OCI-LY1 (cell line): ENCODE measurements around the gene DAZAP1.
A peak's percentile ranks its signal among the peaks of the same experiment; 100 is the strongest.

Experiments
- H2AFZ ChIP-seq: fragments of 200-600 bp; sonication (generic), shearing (Covaris generic); 2 replicates; pipeline ENCODE4 v1.6.0; 2014; ENCODE audit warnings: antibody characterized with exemption, mild to moderate bottlenecking, low read length
- H3F3A ChIP-seq: fragments of 200-600 bp; sonication (generic), shearing (Covaris generic); 2 replicates; pipeline ENCODE4 v1.6.0; 2014; ENCODE audit warnings: mild to moderate bottlenecking, antibody characterized with exemption, low read length, moderate library complexity; ENCODE audit not compliant: insufficient read depth
- H3K27ac ChIP-seq: fragments of 200-600 bp; sonication (generic); 2 replicates; pipeline ENCODE4 v1.5.1; 2014; ENCODE audit warnings: low read length, mixed run types, mild to moderate bottlenecking, low read depth; ENCODE audit not compliant: poor library complexity, severe bottlenecking
- H3K27me3 ChIP-seq: fragments of 200-600 bp; sonication (generic); 2 replicates; pipeline ENCODE4 v1.6.0; 2014; ENCODE audit warnings: antibody characterized with exemption, mild to moderate bottlenecking, low read length, moderate library complexity; ENCODE audit not compliant: insufficient read depth
- H3K36me3 ChIP-seq: fragments of 200-600 bp; sonication (generic); 2 replicates; pipeline ENCODE4 v1.6.1; 2014; ENCODE audit warnings: mild to moderate bottlenecking, antibody characterized with exemption, low read length, moderate library complexity, mixed read lengths; ENCODE audit not compliant: insufficient read depth
- H3K4me1 ChIP-seq: fragments of 200-600 bp; sonication (generic); 2 replicates; pipeline ENCODE4 v1.5.1; 2014; ENCODE audit warnings: mild to moderate bottlenecking, low read length, moderate library complexity; ENCODE audit not compliant: insufficient read depth, severe bottlenecking
- H3K4me2 ChIP-seq: fragments of 200-600 bp; sonication (generic), shearing (Covaris generic); 2 replicates; pipeline ENCODE4 v1.6.1; 2014; ENCODE audit warnings: low read length
- H3K4me3 ChIP-seq: fragments of 200-600 bp; sonication (generic); 2 replicates; pipeline ENCODE4 v1.5.1; 2014; ENCODE audit warnings: low read length, low read depth, mild to moderate bottlenecking, mixed read lengths; ENCODE audit not compliant: poor library complexity, severe bottlenecking
- H3K79me2 ChIP-seq: fragments of 200-600 bp; shearing (Covaris generic); 2 replicates; pipeline ENCODE4 v1.6.1; 2016; ENCODE audit warnings: mixed run types, low read length, mixed read lengths; ENCODE audit not compliant: insufficient read depth
- H3K9ac ChIP-seq: fragments of 200-600 bp; sonication (generic), shearing (Covaris generic); 2 replicates; pipeline ENCODE4 v1.6.1; 2014; ENCODE audit warnings: mild to moderate bottlenecking, low read length, mixed read lengths
- H3K9me2 ChIP-seq: fragments of 200-600 bp; sonication (generic), shearing (Covaris generic); 2 replicates; pipeline ENCODE4 v1.6.1; 2014; ENCODE audit warnings: low read depth, mild to moderate bottlenecking, low read length, mixed read lengths
- H3K9me3 ChIP-seq: fragments of 200-600 bp; shearing (Covaris generic); 2 replicates; pipeline ENCODE4 v1.6.1; 2014; ENCODE audit warnings: low read length, mixed read lengths
- H4K20me1 ChIP-seq: fragments of 200-600 bp; sonication (generic), shearing (Covaris generic); 2 replicates; pipeline ENCODE4 v1.6.0; 2016; ENCODE audit warnings: mild to moderate bottlenecking, low read length; ENCODE audit not compliant: insufficient read depth
- CTCF ChIP-seq: fragments of 200-600 bp; sonication (generic), shearing (Covaris generic); IDR thresholded peaks from 2 replicates; pipeline ENCODE4 v1.5.1; 2017; ENCODE audit warnings: mild to moderate bottlenecking, antibody characterized with exemption, low read length, moderate library complexity, mixed read lengths
- EZH2 ChIP-seq: fragments of 200-600 bp; sonication (generic), shearing (Covaris generic); IDR thresholded peaks from 2 replicates; pipeline ENCODE4 v1.8.0; 2017; ENCODE audit warnings: borderline replicate concordance, mixed run types, mild to moderate bottlenecking, antibody characterized with exemption, low read length, moderate library complexity, mixed read lengths

DAZAP1 gene

GRCh38 chr19:1453525-1454364, 46.4 kb downstream of the DAZAP1 start:
- TF ChIP-seq EZH2 (no peak), CTCF (no peak)
- H3K9me3 ChIP-seq, result no peaks in the 10 kb centered on the region
- no peak overlapping the region for H2AFZ ChIP-seq
- H4K20me1 ChIP-seq, result no peaks in the 10 kb centered on the region
- H3K79me2 ChIP-seq, result no peaks in the 10 kb centered on the region
- H3K4me2 ChIP-seq, result no peak overlapping the region
- no peak overlapping the region for H3K4me3 ChIP-seq
- peaks cover 5% of the 10 kb centered on the region; the same call in 1 of the 2 replicates for H3K27me3 ChIP-seq
- H3F3A ChIP-seq, result no peaks in the 10 kb centered on the region
- no peak overlapping the region for H3K27ac ChIP-seq
- no peak overlapping the region for H3K9ac ChIP-seq
- H3K36me3 ChIP-seq, result no peaks in the 10 kb centered on the region
- H3K4me1 ChIP-seq, result peaks cover 3% of the 10 kb centered on the region
- H3K9me2 ChIP-seq, result no peaks in the 10 kb centered on the region

- no peaks in the 10 kb centered on the region for H3F3A ChIP-seq
- H3K9me3 ChIP-seq, result no peaks in the 10 kb centered on the region
- TF ChIP-seq CTCF (no peak), EZH2 (no peak)
- H3K9me2 ChIP-seq, result no peaks in the 10 kb centered on the region
- no peaks in the 10 kb centered on the region for H3K79me2 ChIP-seq
- H3K4me3 ChIP-seq, result no peak overlapping the region
- no peaks in the 10 kb centered on the region; the same call in 1 of the 2 replicates for H3K27me3 ChIP-seq
- H4K20me1 ChIP-seq, result no peaks in the 10 kb centered on the region
- H3K4me1 ChIP-seq, result peaks cover 3% of the 10 kb centered on the region
- no peak overlapping the region for H3K27ac ChIP-seq
- H2AFZ ChIP-seq, result no peak overlapping the region
- no peaks in the 10 kb centered on the region for H3K36me3 ChIP-seq
- H3K4me2 ChIP-seq, result peak overlapping the region; percentile 15; the same call in 1 of the 2 replicates
- no peak overlapping the region for H3K9ac ChIP-seq
These were observed 47.6 kb downstream of the DAZAP1 start for GRCh38 chr19:1455002-1455335.

- no peaks in the 10 kb centered on the region for H3F3A ChIP-seq
- no peaks in the 10 kb centered on the region for H3K9me3 ChIP-seq
- no peaks in the 10 kb centered on the region for H3K79me2 ChIP-seq
- peaks cover 3% of the 10 kb centered on the region for H3K4me1 ChIP-seq
- H4K20me1 ChIP-seq, result no peaks in the 10 kb centered on the region
- H3K4me3 ChIP-seq, result no peak overlapping the region
- H3K4me2 ChIP-seq, result peak overlapping the region; percentile 15; the same call in 1 of the 2 replicates
- no peaks in the 10 kb centered on the region for H3K9me2 ChIP-seq
- H3K9ac ChIP-seq, result no peak overlapping the region
- no peak overlapping the region for H3K27ac ChIP-seq
- H3K36me3 ChIP-seq, result no peaks in the 10 kb centered on the region
- TF ChIP-seq CTCF (no peak), EZH2 (no peak)
- no peaks in the 10 kb centered on the region; the same call in 1 of the 2 replicates for H3K27me3 ChIP-seq
- no peak overlapping the region for H2AFZ ChIP-seq
These were observed 48.1 kb downstream of the DAZAP1 start for GRCh38 chr19:1455336-1456120.
